ENCODE data around the gene KIAA0753. TPM values are rescaled to one million over a fixed set of nuclear protein-coding genes. Genes with fewer than 3 reads are reported as not detected.

The KIAA0753 gene
- total RNA-seq, 4 donors from 2014 or later, result 3.0 to 6.3 (median 3.6) TPM

DNA sequence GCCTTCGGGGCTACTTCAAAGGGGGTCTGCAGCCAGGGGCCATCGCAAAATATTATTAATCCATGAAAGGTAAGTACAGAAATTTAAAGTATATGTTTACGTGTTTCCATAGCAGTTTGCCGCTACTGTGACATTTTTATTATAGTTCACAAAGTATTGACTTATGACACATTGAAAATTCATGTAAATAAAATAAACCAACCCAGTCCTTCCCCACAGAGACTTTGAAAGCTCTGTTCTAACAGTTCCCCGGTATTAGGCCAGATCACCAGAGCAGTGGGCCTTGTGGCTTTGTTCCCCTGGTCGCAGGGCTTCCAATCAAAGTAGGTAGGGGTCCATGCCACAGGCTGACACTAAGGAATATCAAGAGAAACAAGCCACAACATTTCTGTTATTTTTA, 13.9 kb downstream of the KIAA0753 start:
- H3K36me3 ChIP-seq, result peaks cover 0 to 12% of the 10 kb centered on the region in 2 donors
- in situ Hi-C loops (cut with MboI; ENCODE audit: low sequenced_read_pairs in 4 of 4), result loop anchor here in 1 of 4 donors (25.0 kb wide), 1 partner anchor 386 kb away; the partner anchor contains the start of genes BCL6B and RNASEK

DNA sequence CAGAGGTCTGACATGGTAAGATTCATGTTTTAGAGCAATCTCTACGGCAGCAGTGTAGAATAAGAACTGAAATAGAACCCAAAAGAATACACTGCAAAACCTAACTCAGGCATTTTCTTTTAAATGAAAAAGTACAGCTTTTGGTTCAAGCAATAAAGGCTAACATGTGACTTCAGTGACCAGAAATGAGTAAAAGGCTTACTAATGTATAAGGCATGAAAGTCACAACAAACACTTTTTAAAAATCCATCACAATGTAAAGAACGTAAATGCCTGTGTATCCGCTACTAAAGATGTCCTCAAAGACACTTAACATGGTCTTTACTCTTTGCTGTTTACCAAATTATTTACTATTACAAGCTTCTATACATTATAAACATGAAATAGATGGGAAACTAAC, 16.6 kb downstream of the KIAA0753 start:
- peaks cover 0 to 25% of the 10 kb centered on the region in 2 donors for H3K36me3 ChIP-seq
- no peaks in the 10 kb centered on the region for H3K27me3 ChIP-seq
- in situ Hi-C loops (cut with MboI; ENCODE audit: low sequenced_read_pairs in 4 of 4) (no loop called here), intact Hi-C loops (cut with DNase I; ENCODE audit: low total_unique reads) (no loop called here)
- DNase-seq (no peak), ATAC-seq (no peak)
- H3K4me1 ChIP-seq, result no peaks in the 10 kb centered on the region
- H3K27ac ChIP-seq, result no peak overlapping the region
- H3K4me3 ChIP-seq, result no peak overlapping the region
- H3K9me3 ChIP-seq, result no peaks in the 10 kb centered on the region
- no peak for TF ChIP-seq POLR2A (IDR thresholded peaks at IDR 0.05)

More for the DNA sequence above, 13.9 kb downstream of the KIAA0753 start:
- TF ChIP-seq, protein P1, sequence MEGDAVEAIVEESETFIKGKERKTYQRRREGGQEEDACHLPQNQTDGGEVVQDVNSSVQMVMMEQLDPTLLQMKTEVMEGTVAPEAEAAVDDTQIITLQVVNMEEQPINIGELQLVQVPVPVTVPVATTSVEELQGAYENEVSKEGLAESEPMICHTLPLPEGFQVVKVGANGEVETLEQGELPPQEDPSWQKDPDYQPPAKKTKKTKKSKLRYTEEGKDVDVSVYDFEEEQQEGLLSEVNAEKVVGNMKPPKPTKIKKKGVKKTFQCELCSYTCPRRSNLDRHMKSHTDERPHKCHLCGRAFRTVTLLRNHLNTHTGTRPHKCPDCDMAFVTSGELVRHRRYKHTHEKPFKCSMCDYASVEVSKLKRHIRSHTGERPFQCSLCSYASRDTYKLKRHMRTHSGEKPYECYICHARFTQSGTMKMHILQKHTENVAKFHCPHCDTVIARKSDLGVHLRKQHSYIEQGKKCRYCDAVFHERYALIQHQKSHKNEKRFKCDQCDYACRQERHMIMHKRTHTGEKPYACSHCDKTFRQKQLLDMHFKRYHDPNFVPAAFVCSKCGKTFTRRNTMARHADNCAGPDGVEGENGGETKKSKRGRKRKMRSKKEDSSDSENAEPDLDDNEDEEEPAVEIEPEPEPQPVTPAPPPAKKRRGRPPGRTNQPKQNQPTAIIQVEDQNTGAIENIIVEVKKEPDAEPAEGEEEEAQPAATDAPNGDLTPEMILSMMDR (IDR thresholded peaks at IDR 0.05 in 4 of 5, conservative IDR thresholded peaks at IDR 0.05 in 1 of 5), result no peak
- TF ChIP-seq POLR2A (IDR thresholded peaks at IDR 0.05), result no peak
- Histone ChIP-seq H3K27me3 (no peaks in the 10 kb centered on the region), H3K9me3 (no peaks in the 10 kb centered on the region), H3K4me1 (no peaks in the 10 kb centered on the region), H3K27ac (no peak overlapping the region), H3K4me3 (no peak overlapping the region)
- no peak for DNase-seq
- no peak for ATAC-seq
- intact Hi-C loops (cut with DNase I; ENCODE audit: low total_unique reads), result no loop called here

DNA sequence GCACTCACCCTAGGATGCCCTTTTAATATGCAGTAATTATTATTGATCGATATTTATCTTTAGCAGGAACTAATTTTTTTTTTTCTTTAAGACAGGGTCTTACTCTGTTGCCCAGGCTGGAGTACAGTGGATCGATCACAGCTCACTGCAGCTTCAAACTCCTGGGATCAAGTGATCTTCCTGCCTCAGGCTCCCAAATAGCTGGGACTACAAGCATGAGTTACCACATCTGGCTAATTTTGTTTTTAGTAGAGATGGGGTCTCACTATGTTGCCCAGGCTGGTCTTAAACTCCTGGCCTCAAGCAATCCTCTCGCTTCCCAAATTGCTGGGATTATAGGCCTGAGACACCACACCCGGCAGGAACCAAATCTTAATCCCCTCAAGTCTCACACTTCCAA, 29.3 kb downstream of the KIAA0753 start:
- ATAC-seq, result no peak
- H3K27ac ChIP-seq, result no peak overlapping the region
- H3K36me3 ChIP-seq, result peaks cover 0 to 46% of the 10 kb centered on the region in 2 donors
- no peaks in the 10 kb centered on the region for H3K27me3 ChIP-seq
- no peak for DNase-seq
- no peaks in the 10 kb centered on the region for H3K9me3 ChIP-seq
- H3K4me3 ChIP-seq, result no peak overlapping the region
- no peaks in the 10 kb centered on the region for H3K4me1 ChIP-seq
- intact Hi-C loops (cut with DNase I; ENCODE audit: low total_unique reads), result no loop called here
- in situ Hi-C loops (cut with MboI; ENCODE audit: low sequenced_read_pairs in 4 of 4), result no loop called here
- no peak for TF ChIP-seq POLR2A (IDR thresholded peaks at IDR 0.05)
- TF ChIP-seq, protein P1 (IDR thresholded peaks at IDR 0.05 in 4 of 5, conservative IDR thresholded peaks at IDR 0.05 in 1 of 5), result no peak

DNA sequence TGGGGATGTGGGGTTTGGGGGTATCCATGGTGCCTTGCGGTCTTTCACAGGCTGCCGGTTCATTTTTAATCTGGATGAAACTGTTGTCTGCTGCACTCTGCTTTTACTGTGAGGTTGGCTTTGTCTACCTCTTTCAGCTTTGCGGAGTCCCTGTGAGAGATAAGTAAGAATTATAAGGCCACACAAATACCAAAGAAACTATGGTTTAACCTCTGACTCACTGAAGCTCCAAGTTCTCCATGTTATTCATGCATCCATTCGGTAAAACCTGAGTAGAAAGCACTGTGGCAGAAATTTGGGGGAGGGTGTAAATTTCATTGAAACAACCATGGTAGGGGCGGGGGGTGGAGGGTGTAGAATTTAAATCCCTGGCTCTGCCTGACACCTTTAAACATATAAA, 30.5 kb downstream of the KIAA0753 start:
- Histone ChIP-seq H3K27ac (no peak overlapping the region), H3K36me3 (peaks cover 0 to 46% of the 10 kb centered on the region in 2 donors), H3K27me3 (no peaks in the 10 kb centered on the region), H3K4me1 (no peaks in the 10 kb centered on the region), H3K9me3 (no peaks in the 10 kb centered on the region), H3K4me3 (no peak overlapping the region)
- TF ChIP-seq, protein P1 (IDR thresholded peaks at IDR 0.05 in 4 of 5, conservative IDR thresholded peaks at IDR 0.05 in 1 of 5), result no peak
- TF ChIP-seq POLR2A (IDR thresholded peaks at IDR 0.05), result no peak
- in situ Hi-C loops (cut with MboI; ENCODE audit: low sequenced_read_pairs in 4 of 4), result no loop called here
- intact Hi-C loops (cut with DNase I; ENCODE audit: low total_unique reads), result no loop called here
- ATAC-seq, result no peak
- no peak for DNase-seq

DNA sequence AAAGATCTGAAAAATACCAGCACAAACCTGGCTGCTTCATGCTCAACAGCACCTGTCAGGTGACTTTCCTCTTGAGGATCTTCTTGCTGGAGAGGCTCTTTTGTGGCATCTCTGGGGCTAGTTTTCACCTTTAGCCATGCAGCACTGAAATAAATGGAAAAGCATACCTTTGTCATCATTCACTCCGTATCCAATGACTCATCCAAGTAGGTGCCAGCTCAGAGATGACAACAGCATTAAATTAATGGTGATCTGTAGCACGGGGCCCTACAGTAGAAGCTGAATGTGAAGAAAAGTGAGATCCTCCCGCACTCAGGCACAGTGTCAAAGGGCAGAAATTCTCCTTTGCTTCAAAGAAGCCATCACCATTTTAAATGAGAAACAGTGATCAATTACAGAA, 32.2 kb downstream of the KIAA0753 start:
- Histone ChIP-seq H3K4me3 (no peak overlapping the region), H3K4me1 (no peaks in the 10 kb centered on the region), H3K36me3 (peaks cover 0 to 46% of the 10 kb centered on the region in 2 donors), H3K27me3 (no peaks in the 10 kb centered on the region), H3K9me3 (no peaks in the 10 kb centered on the region), H3K27ac (no peak overlapping the region)
- TF ChIP-seq, protein P1 (IDR thresholded peaks at IDR 0.05 in 4 of 5, conservative IDR thresholded peaks at IDR 0.05 in 1 of 5), result no peak
- no peak for TF ChIP-seq POLR2A (IDR thresholded peaks at IDR 0.05)
- in situ Hi-C loops (cut with MboI; ENCODE audit: low sequenced_read_pairs in 4 of 4) (no loop called here), intact Hi-C loops (cut with DNase I; ENCODE audit: low total_unique reads) (no loop called here)
- ATAC-seq (no peak), DNase-seq (no peak)
